Esophagus squamous epithelium (tissue), 4 donors: Measurements from ENCODE around the gene MTCH1.

Experiments
- CTCF ChIP-seq, 6 experiments: fragments of 450-650 bp in 4 of 6; fragments of 200-600 bp in 2 of 6; sonication (generic) in 2 of 6; IDR thresholded peaks; one replicate each; pipeline ENCODE4 v1.5.1; 2016 to 2019; ENCODE audit warnings: antibody characterized with exemption in 6 of 6, mild to moderate bottlenecking in 4 of 6, moderate library complexity in 4 of 6
- POLR2A ChIP-seq, 4 donors: fragments of 450-650 bp; IDR thresholded peaks; one replicate each; pipeline ENCODE4 v1.6.1; 2017; ENCODE audit warnings: antibody characterized with exemption in 4 of 4, mild to moderate bottlenecking in 4 of 4, moderate library complexity in 3 of 4

- no peak for TF ChIP-seq CTCF (IDR thresholded peaks at IDR 0.05)
- no peak for TF ChIP-seq POLR2A (IDR thresholded peaks at IDR 0.05)
Measured at GRCh38 chr6:36929607-36930006, 56.4 kb downstream of the MTCH1 start.
